K562 (cell line): ENCODE results near the gene RHOF. TPM values are rescaled to one million over a fixed set of nuclear protein-coding genes. Genes with fewer than 3 reads are reported as not detected.

Experiments
- CBX1 ChIP-seq: sonication (generic); IDR thresholded peaks from 2 replicates; pipeline ENCODE4 v1.6.1; 2016; ENCODE audit warnings: antibody characterized with exemption, low read depth, mild to moderate bottlenecking
- MAFF ChIP-seq: IDR thresholded peaks from 2 replicates; pipeline ENCODE4 v1.6.1; 2012; ENCODE audit warnings: low read length, improper control_type of control experiment
- NR2C1 ChIP-seq, 2 experiments: fragments of 450-650 bp; IDR thresholded peaks; 2 replicates each; pipeline ENCODE4 v1.6.1; 2017; ENCODE audit warnings: mild to moderate bottlenecking in 2 of 2, antibody characterized with exemption in 1 of 2, inconsistent platforms in 1 of 2, missing compliant biosample characterization in 1 of 2, missing genetic modification characterization in 1 of 2
- RAD51 ChIP-seq: fragments of 450-650 bp; IDR thresholded peaks from 2 replicates; pipeline ENCODE4 v1.7.1; 2016; ENCODE audit warnings: low read depth, mild to moderate bottlenecking, borderline replicate concordance
- YY1 ChIP-seq, 3 experiments: IDR thresholded peaks; 2 replicates each; pipeline ENCODE4 v1.6.1; 2011; ENCODE audit warnings: low read length in 2 of 3, mild to moderate bottlenecking in 2 of 3, moderate library complexity in 2 of 3, borderline replicate concordance in 1 of 3, control low read depth in 1 of 3, low read depth in 1 of 3; ENCODE audit not compliant: insufficient read depth in 3 of 3, insufficient replicate concordance in 2 of 3, control insufficient read depth in 1 of 3, insufficient read length in 1 of 3; ENCODE audit errors: extremely low read depth in 1 of 3
- ZBTB8A ChIP-seq: fragments of 450-650 bp; IDR thresholded peaks from 2 replicates; pipeline ENCODE4 v1.6.1; 2018; ENCODE audit warnings: mild to moderate bottlenecking, moderate library complexity; ENCODE audit not compliant: partially characterized antibody
- ZNF274 ChIP-seq: IDR thresholded peaks from 2 replicates; pipeline ENCODE4 v1.6.1; 2011; ENCODE audit warnings: low read depth, mild to moderate bottlenecking, low read length, moderate library complexity, borderline replicate concordance
- polyA plus RNA-seq, 8 experiments: library from polyadenylated mRNA; depleted of rRNA in 4 of 8; stranded (reverse) in 5 of 8; unstranded in 3 of 8; fragments of >200 nt; fragmentation: Nextera tagmentation in 2 of 8; fragmentation: Illumina TruSeq in 1 of 8; extraction: Ambion mirVana in 2 of 8; extraction: Trizol in 1 of 8; gene quantifications; 2 replicates each; pipeline versions ENCODE4 v1.2.1 to v1.2.3, GENCODE V29; 2011 to 2014; ENCODE audit warnings: inconsistent platforms in 1 of 8, missing spikeins in 1 of 8
- total RNA-seq, 7 experiments: library from RNA; depleted of rRNA in 6 of 7; stranded (reverse); fragments of >200 nt in 6 of 7; fragmentation: Illumina TruSeq in 2 of 7; extraction: Trizol in 2 of 7; gene quantifications; 2 replicates each; pipeline versions ENCODE4 v1.2.1 to v1.2.3, GENCODE V29; 2011 to 2021; ENCODE audit warnings: low replicate concordance in 1 of 7
- TF ChIP-seq, protein P1 (sequence below): sonication (generic); formaldehyde crosslinking; IDR thresholded peaks from 2 replicates; pipeline ENCODE4 v1.8.0; 2022; ENCODE audit warnings: mild to moderate bottlenecking, missing genetic modification reagents
- TF ChIP-seq, protein P2 (sequence below): fragments of 250-450 bp; sonication (Bioruptor Pico); IDR thresholded peaks from 2 replicates; pipeline ENCODE4 v1.4.0; 2020; ENCODE audit warnings: mild to moderate bottlenecking

The RHOF gene
- total and polyA plus RNA-seq, 9 of the 15 experiments (the other 6 are each of a cell fraction or from before 2014, with no cell fraction given): 0.13 to 10.1 (median 4.0) TPM

DNA sequence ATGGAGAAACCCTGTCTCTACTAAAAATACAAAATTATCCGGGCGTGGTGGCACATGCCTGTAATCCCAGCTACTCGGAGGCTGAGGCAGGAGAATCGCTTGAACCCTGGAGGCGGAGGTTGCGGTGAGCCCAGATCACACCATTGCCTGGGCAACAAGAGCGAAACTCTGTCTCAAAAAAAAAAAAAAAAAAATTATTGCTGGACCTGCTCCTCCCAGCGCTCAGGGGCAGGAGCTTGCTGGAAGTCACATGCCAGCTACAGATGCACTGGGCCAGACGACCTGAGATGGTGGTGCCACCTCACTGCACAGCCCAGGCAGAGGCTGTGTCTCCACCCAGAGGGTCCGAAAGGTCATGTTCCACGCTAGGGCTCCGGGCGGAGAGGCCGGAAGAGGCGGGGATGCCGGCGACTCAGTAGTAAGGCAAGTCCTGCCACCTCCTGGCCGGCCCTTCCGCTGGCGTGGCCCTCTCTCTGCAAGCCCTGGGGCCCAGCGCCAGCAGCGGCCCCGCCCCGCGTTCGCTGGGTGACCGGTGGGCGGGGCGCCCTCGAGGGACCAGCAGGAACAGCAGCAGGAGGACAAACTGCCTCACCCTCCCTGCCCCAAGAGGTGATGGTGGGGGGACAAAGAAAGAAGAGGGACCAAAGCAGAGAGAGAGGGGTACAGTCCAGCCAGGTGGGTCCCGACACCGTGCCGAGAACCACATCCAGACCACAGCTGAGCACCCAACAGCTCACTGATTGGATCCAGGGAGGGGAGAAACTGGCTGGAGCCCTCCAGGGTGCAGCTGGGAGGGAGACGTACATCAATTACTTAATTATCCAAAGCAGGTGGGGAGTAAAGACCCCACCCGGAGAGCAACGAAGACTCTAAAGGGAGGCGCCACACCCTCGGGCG lies 3.6 kb upstream of the RHOF start (continued):
- peak in 1 of 3 experiments; percentile 47 for TF ChIP-seq YY1 (IDR thresholded peaks at IDR 0.05; ENCODE audit: borderline replicate concordance in 1 of 3, control insufficient read depth in 1 of 3, extremely low read depth in 1 of 3, insufficient read depth in 3 of 3, insufficient read length in 1 of 3, insufficient replicate concordance in 2 of 3, low read depth in 1 of 3, low read length in 2 of 3)
- peak; percentile 75; the same call in 1 of the 2 replicates for TF ChIP-seq NR2C1 (IDR thresholded peaks at IDR 0.05)
- TF ChIP-seq NR2C1 (tag; IDR thresholded peaks at IDR 0.05): peak; percentile 78
- no peak for TF ChIP-seq CBX1
- TF ChIP-seq, protein P1, sequence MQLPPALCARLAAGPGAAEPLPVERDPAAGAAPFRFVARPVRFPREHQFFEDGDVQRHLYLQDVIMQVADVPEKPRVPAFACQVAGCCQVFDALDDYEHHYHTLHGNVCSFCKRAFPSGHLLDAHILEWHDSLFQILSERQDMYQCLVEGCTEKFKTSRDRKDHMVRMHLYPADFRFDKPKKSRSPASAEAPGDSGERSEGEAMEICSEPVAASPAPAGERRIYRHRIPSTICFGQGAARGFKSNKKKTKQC (CRISPR knock-in tag): no peak
- TF ChIP-seq, protein P2, sequence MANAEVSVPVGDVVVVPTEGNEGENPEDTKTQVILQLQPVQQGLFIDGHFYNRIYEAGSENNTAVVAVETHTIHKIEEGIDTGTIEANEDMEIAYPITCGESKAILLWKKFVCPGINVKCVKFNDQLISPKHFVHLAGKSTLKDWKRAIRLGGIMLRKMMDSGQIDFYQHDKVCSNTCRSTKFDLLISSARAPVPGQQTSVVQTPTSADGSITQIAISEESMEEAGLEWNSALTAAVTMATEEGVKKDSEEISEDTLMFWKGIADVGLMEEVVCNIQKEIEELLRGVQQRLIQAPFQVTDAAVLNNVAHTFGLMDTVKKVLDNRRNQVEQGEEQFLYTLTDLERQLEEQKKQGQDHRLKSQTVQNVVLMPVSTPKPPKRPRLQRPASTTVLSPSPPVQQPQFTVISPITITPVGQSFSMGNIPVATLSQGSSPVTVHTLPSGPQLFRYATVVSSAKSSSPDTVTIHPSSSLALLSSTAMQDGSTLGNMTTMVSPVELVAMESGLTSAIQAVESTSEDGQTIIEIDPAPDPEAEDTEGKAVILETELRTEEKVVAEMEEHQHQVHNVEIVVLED (CRISPR knock-in tag): no peak
- TF ChIP-seq RAD51: no peak
- TF ChIP-seq ZBTB8A: no peak
- TF ChIP-seq MAFF: no peak
- TF ChIP-seq ZNF274: no peak
